ENCODE measurements around the gene RNF34.
"Not testable (repeated sequence)": the region's sequence is repeated elsewhere in the genome, so short reads cannot be mapped to it uniquely, and the experiment has no call there.

Gene RNF34, protein sequence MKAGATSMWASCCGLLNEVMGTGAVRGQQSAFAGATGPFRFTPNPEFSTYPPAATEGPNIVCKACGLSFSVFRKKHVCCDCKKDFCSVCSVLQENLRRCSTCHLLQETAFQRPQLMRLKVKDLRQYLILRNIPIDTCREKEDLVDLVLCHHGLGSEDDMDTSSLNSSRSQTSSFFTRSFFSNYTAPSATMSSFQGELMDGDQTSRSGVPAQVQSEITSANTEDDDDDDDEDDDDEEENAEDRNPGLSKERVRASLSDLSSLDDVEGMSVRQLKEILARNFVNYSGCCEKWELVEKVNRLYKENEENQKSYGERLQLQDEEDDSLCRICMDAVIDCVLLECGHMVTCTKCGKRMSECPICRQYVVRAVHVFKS

DNA sequence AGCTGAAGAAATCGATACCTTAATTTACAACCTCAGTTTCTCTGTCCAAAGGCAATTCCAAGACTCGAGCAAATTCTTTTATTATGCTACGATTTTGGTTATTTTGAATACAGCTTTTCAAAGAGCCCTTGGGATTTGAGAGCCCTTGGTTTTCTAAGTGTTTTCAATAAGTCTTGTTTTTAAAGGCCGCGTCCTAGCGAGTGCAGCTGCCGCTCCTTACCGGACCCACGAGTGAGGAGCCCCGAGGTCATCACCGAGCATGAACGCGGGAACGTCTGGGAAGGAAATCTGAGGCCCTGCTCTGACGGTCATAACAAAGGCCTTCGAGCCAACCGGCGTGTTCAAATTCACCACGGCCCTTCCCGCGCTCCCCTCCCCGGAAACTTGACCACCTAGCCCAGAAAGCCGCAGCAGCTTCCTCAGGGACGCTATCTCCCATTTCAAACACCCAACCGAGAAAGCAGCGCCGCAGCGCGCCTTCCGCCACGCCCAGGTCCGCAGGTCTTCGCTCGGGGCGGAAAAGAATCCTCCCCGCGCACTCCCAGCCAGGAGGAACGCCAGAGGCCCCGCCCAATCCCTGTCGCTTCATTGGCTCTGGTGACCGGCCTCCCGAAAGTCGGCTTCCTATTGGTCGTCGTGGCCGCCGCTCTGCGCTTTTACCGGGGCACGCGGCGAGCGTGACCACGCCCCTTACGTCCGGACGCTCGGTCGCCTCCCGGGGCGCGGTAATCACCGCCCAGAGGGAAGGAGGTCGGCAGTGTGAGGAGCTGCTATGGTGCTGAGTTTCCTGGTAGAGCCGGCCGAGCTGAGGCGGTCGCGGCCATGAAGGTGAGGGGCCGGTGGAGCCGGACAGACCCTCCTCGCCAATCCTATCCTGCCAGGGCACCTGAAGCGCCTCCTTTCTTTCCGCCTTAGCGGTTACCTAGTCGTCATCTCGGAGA is at the start of gene RNF34:
RNF34 (plus strand) TSS at position 728 of the 941 bp plus-strand sequence; CDS start at position 823, 95 bp downstream.
- peak; percentile 99 for DNase-seq

DNA sequence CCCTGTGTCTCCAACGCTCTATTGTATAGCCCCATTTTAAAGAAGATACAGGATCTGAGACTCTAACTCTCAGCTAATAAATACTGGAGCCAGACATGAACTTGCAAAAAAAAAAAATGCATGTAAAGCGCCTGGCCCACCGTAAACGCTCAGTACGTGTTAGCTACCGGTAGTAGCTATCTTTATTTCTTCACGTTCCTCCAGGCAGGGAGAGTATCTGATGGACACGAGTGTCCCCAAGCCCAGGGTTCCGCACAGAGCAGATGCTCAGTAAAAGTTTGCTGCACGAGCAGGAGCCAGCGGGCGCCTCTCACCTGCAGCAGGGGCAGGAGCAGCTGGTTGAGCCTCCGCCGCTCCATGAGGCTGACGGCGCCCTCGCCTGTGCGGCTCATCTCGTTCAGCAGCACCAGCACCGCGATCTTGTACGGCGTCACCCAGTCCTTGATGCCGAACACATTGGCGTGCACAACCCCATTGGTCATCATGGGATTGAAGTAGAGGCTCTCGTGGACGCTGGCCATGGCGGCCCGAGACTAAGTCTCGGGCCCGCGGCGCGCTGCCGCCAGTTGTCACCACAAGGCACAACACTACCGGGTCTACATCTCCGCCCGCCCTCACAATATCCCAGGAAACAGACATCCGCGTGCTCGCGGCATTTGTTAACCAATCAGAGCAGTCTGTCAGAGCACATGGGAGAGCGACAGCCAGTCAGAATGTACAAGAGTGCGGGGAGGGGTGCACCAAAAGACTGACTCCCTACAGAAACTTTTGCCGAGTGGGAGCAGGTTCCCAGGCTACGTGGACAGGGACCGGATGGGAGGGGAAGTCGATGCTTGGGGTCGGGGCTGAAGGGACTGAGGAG is 47.9 kb upstream of the RNF34 start, which contains the start of gene ANAPC5:
ANAPC5 (minus strand) TSS at position 592 of the 862 bp plus-strand sequence; CDS start at position 521, 71 bp downstream.
- DNase-seq = peak; percentile 99

DNA sequence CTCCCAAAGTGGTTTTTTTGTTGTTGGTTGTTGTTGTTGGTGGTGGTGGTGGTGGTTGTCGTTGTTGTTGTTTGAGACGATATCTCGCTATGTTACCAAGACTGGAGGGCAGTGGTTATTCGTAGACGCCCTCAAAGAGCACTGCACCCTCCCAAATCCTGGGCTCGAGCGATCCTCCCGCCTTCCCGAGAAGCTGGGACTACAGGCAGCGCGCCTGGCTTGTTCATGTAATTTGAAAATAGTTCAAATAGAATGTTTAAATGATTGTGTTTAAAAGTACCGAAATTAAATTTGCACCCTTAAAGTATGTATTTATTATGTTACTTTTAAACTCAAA is 47.3 kb upstream of the RNF34 start:
- DNase-seq = no peak

DNA sequence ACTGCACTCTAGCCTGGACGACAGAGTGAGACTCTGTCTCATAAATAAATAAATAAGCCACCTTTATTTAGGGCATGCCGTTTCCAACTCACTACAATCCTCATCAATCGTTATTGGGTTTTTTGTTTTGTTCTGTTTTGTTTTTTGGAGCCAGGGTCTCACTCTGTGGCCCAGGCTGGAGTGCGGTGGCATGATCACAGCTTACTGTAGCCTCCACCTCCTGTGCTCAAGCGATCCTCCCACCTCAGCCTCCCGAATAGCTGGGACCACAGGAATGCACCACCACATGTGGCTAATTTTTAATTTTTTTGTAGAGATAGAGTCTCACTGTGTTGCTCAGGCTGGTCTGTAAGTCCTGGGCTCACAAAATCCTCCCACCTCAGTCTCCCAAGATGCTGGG is 44.1 kb upstream of the RNF34 start:
- DNase-seq = no peak

DNA sequence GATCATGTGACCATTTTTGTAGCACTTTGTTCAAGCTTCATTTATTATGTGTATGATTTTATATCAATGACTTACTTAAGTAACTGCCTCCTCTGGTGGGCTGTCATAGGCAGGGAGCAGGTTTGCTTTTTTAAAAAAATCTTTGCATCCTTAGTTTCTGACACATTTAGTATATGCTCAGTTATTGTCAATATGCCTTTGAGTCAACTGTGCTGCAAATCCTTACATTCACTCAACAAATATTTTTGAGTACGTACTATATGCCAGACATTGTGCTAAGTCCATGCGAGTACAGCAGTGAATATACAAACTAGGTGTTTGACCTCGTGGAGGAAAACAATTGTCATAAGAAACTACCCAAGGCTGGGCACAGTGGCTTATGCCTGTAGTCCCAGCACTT is 43.3 kb upstream of the RNF34 start:
- DNase-seq = no peak

DNA sequence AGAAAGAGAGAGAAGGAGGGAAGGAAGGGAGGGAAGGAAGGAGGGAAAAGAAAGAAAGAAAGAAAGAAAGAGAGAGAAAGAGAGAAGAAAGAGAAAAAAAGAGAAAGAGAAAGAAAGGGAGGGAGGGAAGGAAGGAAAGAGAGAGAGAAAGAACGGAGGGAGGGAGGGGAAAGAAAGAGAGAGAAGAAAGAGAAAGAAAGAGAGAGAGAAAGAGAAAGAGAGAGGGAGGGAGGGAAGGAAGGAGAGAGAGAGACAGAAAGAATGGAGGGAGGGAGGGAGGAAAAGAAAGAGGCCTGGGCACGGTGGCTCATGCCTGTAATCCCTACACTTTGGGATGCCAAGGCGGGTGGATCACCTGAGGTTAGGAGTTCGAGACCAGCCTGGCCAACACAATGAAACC is 42.6 kb upstream of the RNF34 start:
- DNase-seq = no peak

DNA sequence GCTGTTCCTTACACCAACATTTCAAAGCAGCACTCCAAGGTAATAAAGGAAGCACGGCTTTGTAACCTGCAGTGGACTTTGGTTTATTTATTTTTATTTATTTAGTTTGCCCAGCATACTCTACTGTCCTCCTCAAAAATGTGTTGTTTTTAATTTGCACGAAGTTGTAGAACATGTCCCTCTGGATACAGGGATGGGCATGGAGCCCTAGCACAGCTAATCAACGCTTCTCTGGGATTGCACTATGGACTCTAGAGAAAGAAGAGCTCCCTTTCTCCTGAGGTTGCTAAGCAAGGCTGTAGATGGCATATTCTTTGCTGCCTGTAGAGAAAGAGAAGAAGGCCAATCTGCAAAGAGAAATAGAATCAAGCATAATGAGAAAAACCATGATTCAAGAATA is 41.8 kb upstream of the RNF34 start:
- no peak for DNase-seq

DNA sequence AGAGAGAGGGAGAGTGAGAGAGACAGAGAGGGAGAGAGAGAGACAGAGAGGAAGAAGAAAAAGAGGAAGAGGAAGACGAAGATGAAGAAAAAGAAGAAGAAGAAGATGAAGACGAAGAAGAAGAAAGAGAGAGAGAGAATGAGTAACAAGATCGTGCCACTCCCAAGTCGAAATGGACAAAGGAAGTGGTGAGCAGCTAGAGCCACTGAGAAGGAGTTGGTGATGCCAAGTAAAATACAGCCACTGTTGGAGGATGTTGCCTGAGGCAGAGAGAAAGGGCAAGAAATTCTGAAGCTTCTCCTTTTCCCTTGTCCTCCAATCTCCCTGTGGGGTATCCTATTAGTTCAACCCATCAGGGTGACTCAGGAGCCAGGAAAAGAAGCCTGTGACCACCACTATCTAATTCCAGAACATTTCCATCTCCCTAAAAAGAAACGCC is 35.2 kb upstream of the RNF34 start:
- DNase-seq = peak; percentile 87

DNA sequence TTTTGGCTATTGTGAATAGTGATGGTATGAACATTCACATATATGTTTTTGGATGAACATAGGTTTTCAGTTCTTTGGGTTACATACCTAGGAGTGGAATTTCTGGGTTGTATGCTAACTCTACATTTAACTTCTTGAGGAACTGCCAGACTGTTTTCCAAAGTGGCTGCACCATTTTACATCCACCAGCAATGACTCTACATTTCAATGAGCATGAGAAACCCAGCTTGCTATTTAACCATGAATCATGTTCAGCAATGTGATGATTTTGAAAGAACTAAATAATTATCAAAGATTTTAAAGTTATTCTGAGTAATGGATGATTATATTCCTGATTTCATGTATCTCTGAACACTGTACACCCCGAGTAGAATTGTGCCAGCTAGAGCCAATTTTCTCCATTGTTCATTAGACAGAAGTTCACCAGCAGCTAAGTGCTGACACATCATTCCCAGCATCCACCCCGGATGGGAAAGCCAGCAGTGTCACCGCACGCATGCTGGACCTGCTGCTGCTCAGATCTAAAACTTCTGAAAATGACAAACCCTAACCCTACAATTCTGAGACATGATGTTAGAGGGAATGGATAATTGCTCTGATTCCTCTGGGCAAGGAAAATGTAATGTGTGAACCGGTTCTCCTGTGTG is 34.4 kb upstream of the RNF34 start:
- DNase-seq = peak; percentile 31

DNA sequence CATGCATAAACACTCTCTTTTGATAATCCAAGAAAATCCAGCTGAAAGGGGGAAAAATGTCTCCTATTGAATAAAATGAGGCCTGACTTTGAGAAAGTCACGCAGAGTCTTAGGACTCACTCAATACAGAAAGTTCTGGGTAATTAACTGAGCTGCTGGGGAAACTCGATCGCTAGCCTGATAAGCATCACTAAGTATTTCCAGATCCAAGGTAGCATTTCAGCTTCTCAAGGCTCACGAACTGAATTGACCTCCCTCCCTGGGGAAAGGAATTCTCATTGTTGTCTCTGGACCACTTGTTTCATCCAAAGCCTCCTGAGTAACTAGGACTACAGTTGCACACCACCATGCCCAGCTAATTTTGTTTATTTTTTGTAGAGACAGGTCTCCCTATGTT is 33.9 kb upstream of the RNF34 start:
- DNase-seq = no peak

DNA sequence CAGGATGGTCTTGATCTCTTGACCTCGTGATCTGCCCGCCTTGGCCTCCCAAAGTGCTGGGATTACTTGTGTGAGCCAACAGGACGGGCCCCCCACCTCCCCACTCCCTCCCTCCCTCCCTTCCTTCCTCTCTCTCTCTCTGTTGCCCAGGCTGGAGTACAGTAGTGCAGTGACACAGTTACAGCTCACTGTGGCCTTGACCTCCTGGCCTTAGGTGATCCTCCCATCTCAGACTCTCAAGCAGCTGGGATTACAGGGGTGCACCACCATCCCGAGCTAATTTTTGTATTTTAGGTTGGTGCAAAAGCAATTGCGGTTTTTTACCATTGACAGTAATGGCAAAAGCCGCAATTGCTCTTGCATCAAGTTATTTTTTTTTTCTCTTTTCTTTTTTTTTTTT is 28.5 kb upstream of the RNF34 start:
- DNase-seq = no peak

DNA sequence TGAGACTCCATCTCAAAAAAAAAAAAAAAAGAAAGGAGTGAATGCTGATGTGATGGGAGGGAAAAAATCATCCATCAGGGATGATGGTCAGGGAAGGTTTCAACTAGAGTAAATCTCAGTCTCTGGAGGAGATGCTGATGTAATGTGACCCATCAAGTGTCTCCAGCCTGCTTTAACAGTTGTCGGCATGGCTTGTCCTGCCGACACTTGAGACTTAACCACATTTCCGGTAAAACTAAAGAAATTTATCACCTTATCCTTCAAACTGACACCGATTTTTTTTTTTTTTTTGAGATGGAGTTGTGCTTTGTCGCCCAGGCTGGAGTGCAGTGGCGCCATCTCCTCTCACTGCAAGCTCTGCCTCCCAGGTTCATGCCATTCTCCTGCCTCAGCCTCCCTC is 26.2 kb upstream of the RNF34 start:
- DNase-seq = no peak

DNA sequence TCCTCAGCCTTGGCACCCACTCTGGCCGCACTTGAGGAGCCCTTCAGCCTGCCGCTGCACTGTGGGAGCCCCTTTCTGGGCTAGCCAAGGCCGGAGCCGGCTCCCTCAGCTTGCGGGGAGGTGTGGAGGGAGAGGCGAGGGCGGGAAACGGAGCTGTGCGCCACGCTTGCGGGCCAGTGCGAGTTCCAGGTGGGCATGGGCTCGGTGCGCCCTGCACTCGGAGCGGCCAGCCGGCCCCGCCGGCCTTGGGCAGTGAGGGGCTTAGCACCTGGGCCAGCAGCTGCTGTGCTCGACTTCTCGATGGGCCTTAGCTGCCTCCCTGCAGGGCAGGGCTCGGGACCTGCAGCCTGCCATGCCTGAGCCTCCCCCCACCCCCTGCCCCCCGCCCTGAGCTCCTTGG is 25.6 kb upstream of the RNF34 start:
- not testable (repeated sequence) for DNase-seq

DNA sequence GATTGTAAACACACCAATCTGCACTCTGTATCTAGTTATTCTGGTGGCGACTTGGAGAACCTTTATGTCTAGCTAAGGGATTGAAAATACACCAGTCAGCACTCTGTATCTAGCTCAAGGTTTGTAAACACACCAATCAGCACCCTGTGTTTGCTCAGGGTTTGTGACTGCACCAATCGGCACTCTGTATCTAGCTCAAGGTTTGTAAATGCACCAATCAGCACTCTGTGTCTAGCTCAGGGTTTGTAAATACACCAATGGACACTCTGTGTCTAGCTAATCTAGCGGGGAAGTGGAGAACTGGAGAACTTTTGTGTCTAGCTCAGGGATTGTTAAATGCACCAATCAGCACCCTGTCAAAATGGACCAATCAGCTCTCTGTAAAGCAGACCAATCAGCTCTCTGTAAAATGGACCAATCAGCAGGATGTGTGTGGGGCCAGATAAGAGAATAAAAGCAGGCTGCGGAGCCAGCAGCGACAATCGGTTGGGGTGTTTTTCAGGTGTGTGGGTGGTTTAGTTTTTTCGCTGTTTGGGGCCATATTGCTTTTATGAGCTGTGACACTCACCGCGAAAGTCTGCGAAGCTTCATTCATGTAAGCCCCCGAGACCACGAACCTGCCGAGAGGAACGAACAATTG is 24.9 kb upstream of the RNF34 start:
- DNase-seq = not testable (repeated sequence)

DNA sequence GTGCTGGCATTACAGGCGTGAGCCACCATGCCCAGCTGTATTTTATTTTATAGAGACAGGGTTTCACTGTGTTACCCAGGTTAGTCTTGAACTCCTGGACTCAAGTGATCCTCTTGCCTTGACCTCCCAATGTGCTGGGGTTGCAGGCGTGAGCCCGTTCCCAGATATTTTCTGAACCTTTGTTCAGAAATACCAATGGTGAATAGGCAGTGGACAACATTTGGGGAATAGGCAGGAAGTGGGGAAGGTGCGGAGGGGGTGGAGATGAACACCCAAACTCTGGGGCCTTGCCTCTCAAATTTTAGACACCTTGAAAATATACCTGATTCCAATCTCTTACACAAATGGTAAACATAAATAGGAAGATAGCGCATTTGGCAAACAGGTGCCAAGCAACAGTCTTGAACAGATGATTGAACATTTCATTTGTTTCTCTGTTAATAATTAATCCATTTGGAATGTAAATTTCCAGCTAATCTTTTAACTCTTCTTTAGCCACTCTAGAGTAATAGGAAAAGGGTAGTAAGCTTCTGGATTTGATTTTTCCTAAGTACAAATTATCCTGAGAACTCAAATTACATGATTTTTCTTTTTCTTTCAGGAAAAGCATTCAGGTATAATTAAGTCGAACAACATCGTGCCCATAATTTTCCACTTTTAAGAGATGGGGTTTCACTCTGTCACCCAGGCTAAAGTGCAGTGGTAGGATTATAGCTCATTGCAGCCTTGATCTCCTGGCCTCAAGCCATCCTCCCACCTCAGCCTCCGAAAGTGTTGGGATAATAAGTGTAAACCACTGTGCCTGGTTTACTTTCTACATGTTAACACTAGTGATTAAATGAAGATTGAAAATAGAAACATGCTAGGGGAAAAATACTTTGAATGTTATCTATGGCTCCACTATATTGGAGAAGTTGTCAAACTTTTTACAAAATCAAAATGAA is 22.9 kb upstream of the RNF34 start:
- DNase-seq = no peak

DNA sequence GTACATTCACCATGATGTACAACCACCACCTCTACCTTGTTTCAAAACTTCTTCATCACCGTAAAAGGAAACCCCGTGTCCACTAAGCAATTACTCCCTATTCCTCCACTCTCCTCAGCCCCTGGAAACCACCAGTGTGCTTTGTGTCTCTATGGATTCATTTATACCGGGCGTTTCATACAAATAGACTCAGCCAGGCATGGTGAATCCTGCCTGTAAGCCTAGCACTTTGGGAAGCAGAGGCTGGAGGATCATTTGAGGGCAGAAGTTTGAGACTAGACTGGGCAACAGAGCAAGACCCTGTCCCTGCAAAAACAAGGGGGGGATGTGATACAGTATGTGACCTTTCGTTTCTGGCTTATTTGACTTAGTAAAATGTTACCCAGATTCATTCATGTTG is 21.2 kb upstream of the RNF34 start:
- no peak for DNase-seq

DNA sequence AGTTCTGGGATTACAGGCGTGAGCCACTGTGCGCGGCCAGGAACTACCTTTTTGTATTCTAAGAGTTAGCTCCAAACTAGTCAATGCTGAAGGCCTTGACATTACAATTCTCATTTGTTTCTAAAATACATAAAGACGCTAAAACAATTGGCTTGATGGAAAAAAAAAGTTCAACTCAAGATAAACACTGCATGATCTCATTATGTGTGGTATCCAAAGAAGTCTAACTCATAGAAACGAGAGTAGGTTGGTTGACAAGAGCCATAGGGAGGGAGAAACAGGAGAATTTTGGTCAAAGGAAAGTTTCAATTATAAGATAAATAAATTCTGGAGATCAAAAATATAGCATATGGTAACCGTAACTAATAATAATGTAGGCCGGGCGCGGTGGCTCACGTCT is 20.0 kb upstream of the RNF34 start:
- no peak for DNase-seq

DNA sequence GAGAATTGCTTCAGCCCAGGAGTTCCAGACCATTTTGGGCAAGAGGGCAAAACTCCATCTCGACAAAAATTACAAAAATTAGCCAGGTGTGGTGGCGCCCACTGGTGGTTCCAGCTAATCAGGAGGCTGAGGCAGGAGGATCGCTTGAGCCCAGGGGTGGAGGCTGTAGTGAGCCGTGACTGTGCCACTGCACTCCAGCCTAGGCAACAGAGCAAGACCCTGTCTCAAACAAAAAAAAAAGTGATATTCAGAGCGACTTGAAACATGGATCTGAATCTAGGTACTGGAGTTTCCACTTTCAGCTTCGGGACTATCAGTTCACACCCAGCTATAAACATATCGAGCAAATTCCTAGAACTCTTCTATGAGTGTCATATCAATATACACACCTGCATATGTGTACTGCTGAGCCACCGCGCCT is 16.3 kb upstream of the RNF34 start:
- DNase-seq = no peak

DNA sequence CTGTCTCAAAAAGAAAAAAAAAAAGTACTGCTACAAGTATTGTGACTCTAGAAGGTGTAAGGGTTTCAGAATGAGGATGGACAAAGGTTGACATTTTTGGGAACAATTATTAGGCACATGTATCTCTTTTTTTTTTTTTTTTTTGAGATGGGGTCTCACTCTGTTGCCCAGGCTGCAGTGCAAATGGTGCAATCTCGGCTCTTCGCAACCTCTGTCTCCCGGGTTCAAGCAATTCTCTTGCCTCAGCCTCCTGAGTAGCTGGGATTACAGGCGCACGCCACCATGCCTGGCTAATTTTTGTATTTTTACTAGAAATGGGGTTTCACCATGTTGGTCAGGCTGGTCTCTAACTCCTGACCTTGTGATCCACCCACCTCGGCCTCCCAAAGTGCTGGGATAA is 15.0 kb upstream of the RNF34 start:
- not testable (repeated sequence) for DNase-seq

DNA sequence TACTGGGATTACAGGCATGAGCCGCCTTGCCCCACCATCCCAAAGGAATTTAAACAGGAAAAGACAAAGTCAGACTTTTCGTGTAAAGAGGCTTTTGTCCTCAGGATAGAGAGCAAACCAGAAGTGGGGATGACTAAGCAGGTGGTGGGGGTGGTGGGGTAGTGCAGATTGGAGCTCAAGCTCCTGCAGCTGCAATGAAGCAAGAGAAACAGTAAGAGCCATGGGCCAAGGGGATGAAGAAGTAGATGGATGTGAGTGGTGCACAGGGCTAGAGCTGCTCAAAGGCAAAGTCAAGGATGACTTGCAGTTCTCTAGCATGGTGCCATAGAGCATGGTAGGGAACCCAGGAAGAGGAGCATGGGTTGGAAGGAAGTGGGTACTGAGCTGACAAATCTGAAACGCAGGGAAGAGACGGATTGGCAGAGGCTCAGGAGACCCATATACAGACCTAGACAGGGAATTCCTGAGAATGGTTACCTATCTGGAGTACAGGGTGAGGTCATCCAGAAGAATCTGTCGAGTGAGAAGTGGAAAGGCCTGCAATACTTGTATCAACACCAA is 11.4 kb upstream of the RNF34 start:
- peak; percentile 81 for DNase-seq
